K562 (cell line): Measurements from ENCODE around the gene CAST. TPM values are rescaled to one million over a fixed set of nuclear protein-coding genes. Genes with fewer than 3 reads are reported as not detected.

ENCODE experiments used
- ARID1B ChIP-seq: fragments of 450-650 bp; IDR thresholded peaks from 2 replicates; pipeline ENCODE4 v1.6.1; 2016; ENCODE audit warnings: antibody characterized with exemption, mild to moderate bottlenecking, inconsistent platforms
- CBX3 ChIP-seq, 2 experiments: IDR thresholded peaks; 1 replicate in 1 of 2; 2 replicates in 1 of 2; pipeline ENCODE4 v1.6.1; 2012; ENCODE audit warnings: inconsistent platforms in 2 of 2, low read length in 2 of 2, borderline replicate concordance in 1 of 2, control low read depth in 1 of 2
- CTBP1 ChIP-seq: fragments of 450-650 bp; IDR thresholded peaks from 2 replicates; pipeline ENCODE4 v1.6.1; 2016; ENCODE audit warnings: borderline replicate concordance
- DNMT1 ChIP-seq: fragments of 450-650 bp; IDR thresholded peaks from 2 replicates; pipeline ENCODE4 v1.6.1; 2016; ENCODE audit warnings: antibody characterized with exemption, mild to moderate bottlenecking
- E2F8 ChIP-seq: fragments of 450-650 bp; IDR thresholded peaks from 2 replicates; pipeline ENCODE4 v1.7.1; 2018; ENCODE audit warnings: mild to moderate bottlenecking, low read depth; ENCODE audit not compliant: partially characterized antibody
- HOXB6 ChIP-seq: fragments of 250-450 bp; sonication (Bioruptor Pico); IDR thresholded peaks from 2 replicates; pipeline ENCODE4 v1.5.1; 2022; ENCODE audit warnings: mild to moderate bottlenecking, borderline replicate concordance
- MAZ ChIP-seq, 2 experiments: fragments of 450-650 bp in 1 of 2; sonication (generic) in 1 of 2; formaldehyde crosslinking; IDR thresholded peaks in 1 of 2; conservative IDR thresholded peaks in 1 of 2; 2 replicates each; pipeline versions ENCODE4 v1.4.0 to v1.5.0; 2020; ENCODE audit warnings: mild to moderate bottlenecking in 1 of 2, missing genetic modification reagents in 1 of 2
- MEIS2 ChIP-seq: fragments of 450-650 bp; IDR thresholded peaks from 2 replicates; pipeline ENCODE4 v1.6.1; 2014; ENCODE audit warnings: mild to moderate bottlenecking; ENCODE audit not compliant: partially characterized antibody
- POLR3A ChIP-seq: IDR thresholded peaks from 2 replicates; pipeline ENCODE4 v1.6.1; 2011; ENCODE audit warnings: borderline replicate concordance, mild to moderate bottlenecking, moderate library complexity; ENCODE audit not compliant: insufficient read length, insufficient read depth; ENCODE audit errors: extremely low read depth
- RUNX1 ChIP-seq: sonication (generic); IDR thresholded peaks from 2 replicates; pipeline ENCODE4 v1.6.1; 2016; ENCODE audit warnings: antibody characterized with exemption, low read depth
- SRF ChIP-seq, 2 experiments: fragments of 250-450, 450-650 bp in 1 of 2; sonication (Bioruptor Pico) in 1 of 2; sonication (generic) in 1 of 2; formaldehyde crosslinking; IDR thresholded peaks; 2 replicates each; pipeline versions ENCODE4 v1.5.0 to v1.5.1; 2020 to 2022; ENCODE audit warnings: mild to moderate bottlenecking in 1 of 2, missing genetic modification reagents in 1 of 2
- TARDBP ChIP-seq: fragments of 450-650 bp; IDR thresholded peaks from 2 replicates; pipeline ENCODE4 v1.6.1; 2016
- U2AF1 ChIP-seq: fragments of 200-400 bp; formaldehyde crosslinking; optimal IDR thresholded peaks from 2 replicates; pipeline ENCODE3; 2017; ENCODE audit warnings: mild to moderate bottlenecking, low read depth, low read length, moderate library complexity
- ZBTB12 ChIP-seq: fragments of 250-450 bp; sonication (Bioruptor Pico); IDR thresholded peaks from 2 replicates; pipeline ENCODE4 v1.4.0; 2020
- ZBTB17 ChIP-seq: fragments of 450-650 bp; formaldehyde crosslinking; IDR thresholded peaks from 2 replicates; pipeline ENCODE4 v1.4.0; 2020; ENCODE audit warnings: mild to moderate bottlenecking
- polyA plus RNA-seq, 8 experiments: library from polyadenylated mRNA; depleted of rRNA in 4 of 8; stranded (reverse) in 5 of 8; unstranded in 3 of 8; fragments of >200 nt; fragmentation: Nextera tagmentation in 2 of 8; fragmentation: Illumina TruSeq in 1 of 8; extraction: Ambion mirVana in 2 of 8; extraction: Trizol in 1 of 8; gene quantifications; 2 replicates each; pipeline versions ENCODE4 v1.2.1 to v1.2.3, GENCODE V29; 2011 to 2014; ENCODE audit warnings: inconsistent platforms in 1 of 8, missing spikeins in 1 of 8
- total RNA-seq, 7 experiments: library from RNA; depleted of rRNA in 6 of 7; stranded (reverse); fragments of >200 nt in 6 of 7; fragmentation: Illumina TruSeq in 2 of 7; extraction: Trizol in 2 of 7; gene quantifications; 2 replicates each; pipeline versions ENCODE4 v1.2.1 to v1.2.3, GENCODE V29; 2011 to 2021; ENCODE audit warnings: low replicate concordance in 1 of 7
- TF ChIP-seq, protein P1 (sequence below), 2 experiments: IDR thresholded peaks in 1 of 2; conservative IDR thresholded peaks in 1 of 2; 2 replicates each; pipeline ENCODE4 v1.6.1; 2016; ENCODE audit warnings: low read depth in 2 of 2, mild to moderate bottlenecking in 1 of 2, missing compliant biosample characterization in 1 of 2, missing genetic modification characterization in 1 of 2, moderate library complexity in 1 of 2
- TF ChIP-seq, protein P2 (sequence below): fragments of 250-450 bp; sonication (Bioruptor Pico); IDR thresholded peaks from 2 replicates; pipeline ENCODE4 v1.4.0; 2020; ENCODE audit warnings: mild to moderate bottlenecking, moderate library complexity, borderline replicate concordance

CAST gene
- total and polyA plus RNA-seq, 9 of the 15 experiments (the other 6 are each of a cell fraction or from before 2014, with no cell fraction given): 55.5 to 136 (median 86.1) TPM

DNA sequence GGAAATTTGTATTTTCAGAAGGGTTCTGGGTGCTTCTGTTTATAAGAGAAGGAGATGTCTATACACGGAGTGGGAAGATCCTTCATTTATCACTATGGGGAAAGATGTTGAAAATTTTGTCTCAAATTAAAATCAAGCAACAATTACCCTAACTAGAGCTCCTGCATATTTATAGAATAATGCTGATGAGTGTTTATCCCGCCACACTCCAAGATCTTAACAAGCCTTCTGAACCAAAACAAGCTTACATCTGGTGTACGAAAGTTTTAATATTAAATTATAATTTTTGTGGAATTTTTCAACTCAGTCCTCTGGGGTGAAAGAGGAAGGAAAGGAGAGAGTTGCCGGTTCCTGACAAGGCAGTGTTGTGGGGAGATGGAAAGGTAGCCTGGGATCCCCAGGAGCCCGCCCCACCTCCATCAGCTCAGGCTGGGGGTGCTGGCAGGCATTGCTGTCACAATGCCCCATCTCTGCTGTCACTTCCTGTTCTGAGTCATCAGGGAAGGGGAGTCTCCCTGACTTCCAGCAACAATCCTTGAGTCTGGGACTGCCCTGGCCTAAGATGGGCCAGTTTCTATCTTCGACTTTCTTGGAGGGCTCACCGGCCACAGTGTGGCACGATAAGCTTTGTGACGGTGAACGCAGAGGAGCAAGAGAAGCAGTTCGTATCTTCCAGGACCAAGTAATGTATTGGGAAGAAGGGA, 81.0 kb downstream of the CAST start (continued):
- TF ChIP-seq, protein P1, sequence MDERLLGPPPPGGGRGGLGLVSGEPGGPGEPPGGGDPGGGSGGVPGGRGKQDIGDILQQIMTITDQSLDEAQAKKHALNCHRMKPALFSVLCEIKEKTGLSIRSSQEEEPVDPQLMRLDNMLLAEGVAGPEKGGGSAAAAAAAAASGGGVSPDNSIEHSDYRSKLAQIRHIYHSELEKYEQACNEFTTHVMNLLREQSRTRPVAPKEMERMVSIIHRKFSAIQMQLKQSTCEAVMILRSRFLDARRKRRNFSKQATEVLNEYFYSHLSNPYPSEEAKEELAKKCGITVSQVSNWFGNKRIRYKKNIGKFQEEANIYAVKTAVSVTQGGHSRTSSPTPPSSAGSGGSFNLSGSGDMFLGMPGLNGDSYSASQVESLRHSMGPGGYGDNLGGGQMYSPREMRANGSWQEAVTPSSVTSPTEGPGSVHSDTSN (CRISPR knock-in tag; IDR thresholded peaks at IDR 0.05; ENCODE audit: low read depth): no peak
- TF ChIP-seq, protein P1 (tag; conservative IDR thresholded peaks at IDR 0.05; ENCODE audit: low read depth): no peak
- TF ChIP-seq ARID1B: peak; percentile 53
- no peak for TF ChIP-seq DNMT1
- peak in 1 of 2 experiments; percentile 37; a peak in 1 of 3 replicates for TF ChIP-seq CBX3 (IDR thresholded peaks at IDR 0.05; ENCODE audit: borderline replicate concordance in 1 of 2, low read length in 2 of 2)
- no peak for TF ChIP-seq U2AF1
- TF ChIP-seq HOXB6 (CRISPR knock-in tag): no peak
- TF ChIP-seq POLR3A: no peak
- no peak for TF ChIP-seq E2F8
- TF ChIP-seq ZBTB12: no peak
- no peak for TF ChIP-seq MEIS2
- TF ChIP-seq MAZ (CRISPR knock-in tag; conservative IDR thresholded peaks at IDR 0.05 in 1 of 2, IDR thresholded peaks at IDR 0.05 in 1 of 2): 0 out of 4 replicates have a peak, but pooled peaks of 1 of the 2 experiments have one; percentile 36
- TF ChIP-seq SRF (CRISPR knock-in tag; IDR thresholded peaks at IDR 0.05): no peak
- no peak for TF ChIP-seq ZBTB17 (CRISPR knock-in tag)
- no peak for TF ChIP-seq TARDBP
- TF ChIP-seq, protein P2, sequence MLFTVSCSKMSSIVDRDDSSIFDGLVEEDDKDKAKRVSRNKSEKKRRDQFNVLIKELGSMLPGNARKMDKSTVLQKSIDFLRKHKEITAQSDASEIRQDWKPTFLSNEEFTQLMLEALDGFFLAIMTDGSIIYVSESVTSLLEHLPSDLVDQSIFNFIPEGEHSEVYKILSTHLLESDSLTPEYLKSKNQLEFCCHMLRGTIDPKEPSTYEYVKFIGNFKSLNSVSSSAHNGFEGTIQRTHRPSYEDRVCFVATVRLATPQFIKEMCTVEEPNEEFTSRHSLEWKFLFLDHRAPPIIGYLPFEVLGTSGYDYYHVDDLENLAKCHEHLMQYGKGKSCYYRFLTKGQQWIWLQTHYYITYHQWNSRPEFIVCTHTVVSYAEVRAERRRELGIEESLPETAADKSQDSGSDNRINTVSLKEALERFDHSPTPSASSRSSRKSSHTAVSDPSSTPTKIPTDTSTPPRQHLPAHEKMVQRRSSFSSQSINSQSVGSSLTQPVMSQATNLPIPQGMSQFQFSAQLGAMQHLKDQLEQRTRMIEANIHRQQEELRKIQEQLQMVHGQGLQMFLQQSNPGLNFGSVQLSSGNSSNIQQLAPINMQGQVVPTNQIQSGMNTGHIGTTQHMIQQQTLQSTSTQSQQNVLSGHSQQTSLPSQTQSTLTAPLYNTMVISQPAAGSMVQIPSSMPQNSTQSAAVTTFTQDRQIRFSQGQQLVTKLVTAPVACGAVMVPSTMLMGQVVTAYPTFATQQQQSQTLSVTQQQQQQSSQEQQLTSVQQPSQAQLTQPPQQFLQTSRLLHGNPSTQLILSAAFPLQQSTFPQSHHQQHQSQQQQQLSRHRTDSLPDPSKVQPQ (CRISPR knock-in tag): no peak
- TF ChIP-seq CTBP1: peak; percentile 65; the same call in 1 of the 2 replicates
- no peak for TF ChIP-seq RUNX1
